Measurements from ENCODE around the gene C14orf132. TPM values are rescaled to one million over a fixed set of nuclear protein-coding genes. Genes with fewer than 3 reads are reported as not detected.

C14orf132 gene
- total RNA-seq, 2 donors from 2014 or later, result 70.8 to 122 TPM

DNA sequence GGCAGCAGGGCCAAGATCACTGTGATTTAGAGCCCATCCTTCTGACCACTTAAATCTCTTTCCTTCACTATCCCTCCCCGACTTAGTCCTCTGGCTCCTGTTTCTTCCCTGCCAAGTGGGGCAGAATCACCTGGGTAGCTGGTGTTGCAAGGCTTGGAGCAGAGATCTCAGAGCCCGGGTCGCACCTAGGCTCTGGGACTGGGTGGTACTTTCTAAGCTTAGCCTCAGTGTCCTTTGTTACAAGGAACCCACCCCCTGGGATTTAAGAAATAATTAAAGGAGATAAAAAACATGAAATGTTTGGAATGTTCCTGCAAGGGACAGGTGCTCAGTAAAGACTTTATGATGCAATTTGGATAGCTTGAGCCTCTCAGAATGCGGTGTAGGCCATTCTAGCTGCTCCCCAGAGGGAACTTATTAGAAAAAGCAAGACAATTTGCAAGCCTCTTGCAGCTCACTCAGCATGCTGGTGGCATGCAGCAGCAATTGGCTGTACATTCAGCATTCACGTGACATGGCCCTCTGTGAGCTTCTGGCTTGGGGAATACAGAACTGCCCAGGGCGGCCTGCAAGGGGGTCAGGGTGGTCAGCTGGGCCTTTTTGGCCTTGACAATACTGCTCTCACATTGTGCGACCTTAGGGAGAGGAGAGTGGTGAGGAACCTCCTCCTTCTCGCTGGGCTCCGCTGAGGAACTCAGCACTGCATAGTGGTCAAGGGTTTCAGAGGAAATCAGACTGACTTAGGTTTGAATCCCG is 16.8 kb downstream of the C14orf132 start:
- DNase-seq (ENCODE audit: low spot score), result no peak
- intact Hi-C loops (cut with DNase I), result no loop called here

DNA sequence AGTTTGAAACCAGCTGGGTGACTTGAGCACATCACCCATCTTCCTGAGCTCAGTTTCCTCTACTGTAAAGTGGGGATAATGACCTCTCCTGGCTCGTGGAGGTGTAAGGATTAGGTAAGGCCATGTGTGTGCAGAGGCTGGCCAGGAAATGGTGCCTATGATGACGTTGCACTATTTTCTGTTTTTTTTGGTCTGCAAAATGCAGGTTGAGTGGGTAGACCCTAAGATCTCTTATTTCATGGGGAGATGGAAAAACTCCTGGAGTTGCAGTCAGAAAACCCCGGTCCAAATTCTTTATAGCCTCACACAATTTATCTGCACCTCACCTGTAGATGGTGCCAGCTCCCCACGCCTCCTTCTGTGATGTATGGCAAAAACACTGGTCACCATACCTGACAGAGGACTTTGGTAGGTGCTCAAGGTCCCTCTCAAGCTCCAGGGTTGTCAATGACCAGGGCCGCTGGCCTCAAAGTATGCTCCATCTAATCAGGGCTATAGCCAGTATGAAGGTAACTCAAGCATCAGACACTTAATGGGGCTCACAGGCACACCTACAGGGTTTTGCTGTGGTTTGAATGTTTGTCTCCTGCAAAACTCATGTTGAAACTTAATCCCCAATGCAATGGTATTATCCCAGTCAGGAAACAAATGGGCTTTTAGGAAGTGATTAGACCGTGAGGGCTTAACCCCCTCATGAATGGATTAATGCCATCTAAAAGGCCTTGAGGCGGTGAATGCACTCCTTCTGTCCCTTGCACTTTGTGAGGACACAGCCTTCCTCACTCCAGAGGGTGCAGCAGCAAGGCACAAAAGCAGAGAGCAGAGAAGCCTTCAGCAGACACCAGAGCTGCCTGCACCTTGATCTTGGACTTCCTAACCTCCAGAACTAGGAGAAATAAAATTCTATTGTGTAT is 17.6 kb downstream of the C14orf132 start:
- intact Hi-C loops (cut with DNase I), result no loop called here
- no peak for DNase-seq (ENCODE audit: low spot score)

DNA sequence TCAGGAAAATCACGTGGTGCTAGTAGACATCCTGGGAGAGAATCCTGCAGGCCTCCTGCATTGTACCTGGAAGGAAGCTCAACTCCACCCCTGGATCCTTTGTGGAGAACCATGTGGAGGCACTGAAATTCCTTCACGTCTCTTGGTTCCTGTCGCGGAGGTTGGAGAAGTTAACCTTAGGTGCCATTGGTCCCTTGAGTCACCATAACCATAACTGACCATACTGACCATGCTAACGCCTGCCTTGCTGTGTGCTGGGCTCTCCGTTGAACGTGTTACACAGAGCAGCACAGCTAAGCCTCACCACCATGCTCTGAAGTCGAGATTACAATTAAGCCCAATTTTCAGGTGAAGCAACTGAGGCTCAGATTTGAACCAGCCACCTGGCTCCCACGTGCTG is 18.6 kb downstream of the C14orf132 start:
- intact Hi-C loops (cut with DNase I), result no loop called here
- no peak for DNase-seq (ENCODE audit: low spot score)

DNA sequence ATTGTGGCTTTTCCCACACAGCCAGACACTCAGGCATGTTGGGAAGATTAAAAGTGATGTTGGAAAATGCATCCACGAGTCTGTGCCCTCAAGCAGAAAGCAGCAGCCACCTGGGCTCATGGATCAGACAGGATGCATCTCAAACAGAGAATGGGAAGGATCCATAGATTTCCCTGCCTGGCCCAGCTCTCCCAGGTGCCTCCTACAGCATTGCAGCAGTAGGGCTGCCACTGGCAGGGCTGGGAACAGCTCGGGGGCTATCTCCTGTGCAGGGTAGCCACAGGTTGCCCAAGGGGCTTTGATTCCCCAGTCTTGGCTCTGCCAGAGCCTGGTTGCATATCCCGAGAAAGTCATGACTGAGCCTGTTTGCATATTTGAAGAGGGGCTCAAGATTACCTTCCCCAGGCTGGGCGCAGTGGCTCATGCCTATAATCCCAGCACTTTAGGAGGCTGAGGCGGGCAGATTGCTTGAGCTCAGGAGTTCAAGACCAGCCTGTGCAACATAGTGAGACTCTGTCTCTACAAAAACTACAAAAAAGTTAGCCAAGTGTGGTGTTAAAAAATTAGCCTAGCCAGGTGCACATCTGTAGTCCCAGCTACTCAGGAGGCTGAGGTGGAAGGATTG is 19.5 kb downstream of the C14orf132 start:
- DNase-seq (ENCODE audit: low spot score), result no peak
- intact Hi-C loops (cut with DNase I), result no loop called here

DNA sequence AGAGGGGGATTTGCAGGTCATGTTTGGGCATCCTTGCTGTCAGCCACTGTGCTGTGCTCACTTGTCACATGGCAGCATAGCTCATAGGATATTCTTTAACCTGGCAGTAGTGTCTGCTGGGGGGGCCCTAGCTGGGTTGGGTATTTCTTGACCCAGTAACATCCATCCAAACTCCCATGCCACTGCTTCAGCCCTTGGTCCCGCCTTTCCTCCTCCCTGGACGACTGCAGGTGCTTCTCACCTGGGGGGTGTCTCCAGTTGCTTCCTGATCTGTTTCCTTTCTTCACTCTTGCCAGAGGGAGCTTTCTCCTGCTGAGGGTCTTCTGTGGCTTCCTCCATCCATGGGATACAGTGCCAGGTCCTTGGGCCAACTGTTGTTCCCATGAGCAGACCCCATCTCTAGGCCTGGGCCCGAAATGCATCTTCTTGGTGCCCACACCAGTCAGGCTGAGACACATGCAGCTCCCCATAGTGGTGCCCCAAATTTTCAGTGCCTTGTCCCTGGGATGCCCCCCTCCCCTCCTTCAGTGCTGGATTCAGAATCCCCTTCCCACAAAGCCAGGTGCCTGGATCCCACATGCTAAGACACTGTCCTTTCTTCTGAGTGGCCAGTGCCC is 20.5 kb downstream of the C14orf132 start:
- no peak for DNase-seq (ENCODE audit: low spot score)
- intact Hi-C loops (cut with DNase I), result no loop called here

DNA sequence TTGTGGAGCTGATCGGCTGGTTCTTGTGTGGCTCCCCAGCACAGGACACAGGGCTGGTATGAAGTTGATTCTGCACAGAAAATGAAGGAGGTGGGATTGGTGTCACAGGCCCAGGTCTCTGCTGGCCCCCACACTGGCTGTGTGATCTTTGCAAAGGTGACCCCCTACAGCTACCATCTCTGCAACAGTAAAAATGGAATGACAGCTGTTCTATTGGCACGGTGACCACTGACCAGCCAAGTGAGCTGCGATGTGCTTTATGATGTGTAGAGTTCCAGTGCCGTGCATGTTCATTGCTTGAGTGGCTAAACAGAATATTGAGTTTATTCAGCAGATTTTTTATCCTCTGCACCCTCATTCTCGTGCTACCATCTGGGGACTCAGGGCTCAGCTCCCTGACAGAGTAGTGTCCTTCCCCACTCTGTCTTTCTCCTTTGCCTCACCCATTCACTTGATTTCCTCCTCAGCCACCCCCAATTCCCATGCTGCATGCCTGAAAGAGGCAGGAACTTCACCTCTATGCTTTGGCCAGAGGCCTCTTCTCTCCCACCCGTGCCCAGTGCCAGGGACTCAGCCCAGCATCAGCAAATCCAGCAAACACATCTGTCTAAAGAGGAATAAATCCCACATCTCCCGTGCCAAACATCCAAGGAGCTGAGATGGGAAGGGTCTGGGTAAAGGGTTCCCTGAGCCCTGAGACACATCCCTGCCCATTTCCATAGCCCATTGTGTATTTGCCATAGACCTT is 21.2 kb downstream of the C14orf132 start:
- intact Hi-C loops (cut with DNase I), result no loop called here
- DNase-seq (ENCODE audit: low spot score), result no peak

DNA sequence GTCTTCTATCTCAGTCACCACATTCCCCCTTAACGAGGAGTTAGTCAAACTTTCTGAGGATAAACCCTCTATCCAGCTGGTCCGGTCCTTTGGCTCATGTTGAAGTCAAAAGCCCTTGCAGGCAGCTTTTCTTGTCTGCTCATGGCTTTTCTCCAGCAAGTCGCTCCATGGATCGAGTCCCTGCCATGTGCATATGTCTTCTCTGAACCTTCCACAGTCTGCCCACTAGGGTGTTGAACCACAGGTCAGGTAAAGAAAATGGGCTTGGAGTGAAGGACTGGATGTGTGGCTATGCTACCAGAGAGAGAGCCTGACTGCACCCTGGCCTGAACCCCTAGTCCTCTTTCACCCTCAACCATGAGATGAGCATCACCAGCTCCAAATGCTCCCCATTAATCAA is 22.8 kb downstream of the C14orf132 start:
- DNase-seq (ENCODE audit: low spot score), result no peak

DNA sequence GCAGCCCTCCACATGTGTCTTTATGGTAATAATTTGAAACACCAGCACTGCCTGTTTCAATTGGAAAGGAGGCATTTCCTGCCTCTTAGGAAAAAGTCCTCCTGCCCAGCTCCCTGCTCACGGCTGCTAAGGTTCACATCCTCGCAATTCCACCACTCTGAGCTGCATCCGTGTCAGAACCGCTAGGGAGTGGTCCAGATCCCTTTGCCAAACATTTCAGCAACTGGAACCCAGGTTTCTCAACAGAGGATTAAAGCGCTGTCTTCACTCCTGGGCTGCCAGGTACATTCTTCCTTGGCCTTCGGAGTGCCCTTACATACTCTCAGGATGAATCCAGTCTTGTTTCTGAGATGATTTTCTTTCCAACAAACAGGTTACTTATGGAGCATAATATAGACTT is 23.3 kb downstream of the C14orf132 start:
- peak; percentile 38 for DNase-seq (ENCODE audit: low spot score)
- intact Hi-C loops (cut with DNase I), result no loop called here

More for the DNA sequence above, 22.8 kb downstream of the C14orf132 start:
- intact Hi-C loops (cut with DNase I), result no loop called here

DNA sequence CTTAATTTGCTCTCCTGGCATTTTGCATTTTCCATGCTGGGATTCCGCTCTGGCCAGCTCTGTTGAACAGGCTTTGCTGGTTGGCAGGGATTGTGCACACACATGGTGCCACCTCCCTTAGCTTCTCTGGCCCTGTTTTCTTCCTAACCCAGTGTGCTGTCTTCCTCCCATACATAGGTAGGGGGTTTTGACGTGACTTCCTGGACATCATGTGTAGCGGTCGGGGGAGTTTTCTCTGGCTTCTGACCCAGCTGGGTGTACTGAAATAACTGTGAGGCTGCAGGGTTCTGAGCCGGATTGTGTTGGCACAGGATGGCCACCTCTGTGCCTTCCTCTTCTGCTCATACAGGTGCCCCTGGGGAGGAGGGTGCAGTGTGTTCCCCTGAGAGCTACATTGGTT is 25.7 kb downstream of the C14orf132 start:
- intact Hi-C loops (cut with DNase I), result no loop called here
- peak; percentile 56 for DNase-seq (ENCODE audit: low spot score)

DNA sequence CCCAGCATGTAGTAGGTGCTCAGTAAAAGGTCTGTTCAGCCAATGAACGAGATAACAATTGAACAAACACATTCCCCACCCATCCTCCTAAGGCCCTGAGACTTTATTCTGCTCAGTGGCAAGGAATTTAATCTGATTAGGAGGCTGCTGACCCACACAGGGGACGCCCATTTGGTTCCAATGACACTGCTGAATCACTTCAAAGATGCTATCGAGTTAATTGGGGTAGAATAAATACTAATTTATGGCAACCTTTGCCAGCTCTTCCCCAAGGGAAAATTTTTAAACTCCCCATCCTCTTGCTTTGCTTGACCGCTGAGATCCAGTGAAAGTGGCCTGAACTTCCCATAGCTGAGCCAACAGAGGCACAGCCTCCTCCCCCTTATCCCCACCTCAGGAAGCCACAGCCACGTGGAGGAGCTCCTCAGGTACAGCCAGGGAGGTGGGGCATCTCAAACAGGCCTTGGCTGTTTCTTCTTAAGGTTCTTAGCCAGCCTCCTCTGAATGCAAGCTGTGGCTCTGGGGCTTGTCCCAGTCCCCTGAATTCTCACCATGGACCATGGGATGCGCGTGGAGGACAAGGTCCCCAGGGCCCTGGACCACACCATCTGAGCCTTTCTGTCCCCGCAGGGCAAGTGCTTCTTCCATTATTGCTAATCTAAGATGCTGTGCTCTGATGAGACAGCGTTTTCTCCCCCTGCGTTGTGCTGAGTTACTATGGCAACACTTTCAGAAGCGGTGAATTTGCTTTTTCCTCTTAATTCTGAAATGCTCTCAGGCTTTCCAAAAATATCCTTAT is 26.7 kb downstream of the C14orf132 start:
- intact Hi-C loops (cut with DNase I), result no loop called here
- DNase-seq (ENCODE audit: low spot score), result peak; percentile 41

DNA sequence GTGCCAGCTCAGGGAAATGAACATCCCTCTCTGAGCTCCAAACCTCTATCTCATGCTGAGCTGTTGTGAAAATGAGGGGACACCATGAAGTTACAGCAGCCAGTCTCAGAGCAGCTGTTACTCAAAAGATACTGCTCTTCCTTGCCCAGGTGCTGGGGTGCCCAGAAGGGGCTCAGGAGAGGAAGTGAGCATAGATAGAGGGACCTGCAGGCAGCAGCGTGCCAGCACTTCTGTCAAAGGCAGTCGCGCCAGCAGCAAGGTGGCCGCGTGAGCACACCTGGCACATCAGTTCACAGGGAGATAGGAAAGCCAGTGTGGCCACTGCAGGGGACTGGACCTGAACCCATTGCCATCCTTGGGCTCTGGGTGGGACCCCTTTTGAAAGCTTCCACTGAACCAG is 27.8 kb downstream of the C14orf132 start:
- intact Hi-C loops (cut with DNase I), result no loop called here

DNA sequence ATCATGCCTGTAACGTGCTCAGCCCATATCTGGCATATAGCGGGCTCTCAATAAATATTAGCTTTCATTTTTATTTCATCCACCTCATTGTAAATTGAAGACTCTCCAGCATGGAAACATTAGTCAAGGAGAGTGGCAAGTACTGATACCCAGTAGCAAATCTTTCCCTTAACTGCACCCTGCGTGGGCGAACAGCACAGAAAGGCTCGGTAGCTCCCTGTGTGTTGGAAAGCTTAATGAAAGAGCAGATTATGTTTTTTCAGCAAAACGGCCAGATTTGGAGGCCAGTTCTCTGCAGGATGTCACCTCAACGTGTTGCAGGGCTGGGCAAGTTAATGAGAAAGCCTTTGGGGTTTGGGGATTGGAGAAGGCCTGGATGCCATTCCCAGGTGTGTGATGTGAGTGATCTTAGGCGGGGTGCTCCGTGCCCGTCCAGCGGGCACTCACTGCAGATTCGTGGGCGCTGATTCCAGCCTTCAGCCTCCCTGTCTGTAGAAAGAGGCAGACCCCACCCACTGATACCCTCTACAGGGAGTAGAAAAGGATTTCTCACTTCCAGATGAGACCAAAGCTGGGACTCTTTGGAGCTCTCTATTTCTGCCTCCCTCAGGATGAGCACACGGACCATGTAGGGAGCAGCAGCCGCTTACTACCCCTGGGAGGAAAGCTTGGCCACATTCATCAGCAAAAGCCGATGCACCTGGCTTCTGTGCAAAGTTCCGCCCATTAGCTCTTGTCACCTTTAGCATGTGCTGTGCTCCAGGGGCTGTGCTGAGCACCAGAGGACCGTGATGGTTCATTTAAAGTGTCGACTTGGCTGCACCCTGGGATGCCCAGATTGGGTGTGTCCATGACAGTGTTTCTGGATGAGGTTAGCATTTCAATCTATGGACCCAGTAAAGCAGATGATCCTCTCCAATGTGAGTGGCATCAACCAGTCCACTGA is 29.1 kb downstream of the C14orf132 start:
- intact Hi-C loops (cut with DNase I), result no loop called here
- peak; percentile 77 for DNase-seq (ENCODE audit: low spot score)

More for the DNA sequence above, 27.8 kb downstream of the C14orf132 start:
- DNase-seq (ENCODE audit: low spot score), result peak; percentile 42

DNA sequence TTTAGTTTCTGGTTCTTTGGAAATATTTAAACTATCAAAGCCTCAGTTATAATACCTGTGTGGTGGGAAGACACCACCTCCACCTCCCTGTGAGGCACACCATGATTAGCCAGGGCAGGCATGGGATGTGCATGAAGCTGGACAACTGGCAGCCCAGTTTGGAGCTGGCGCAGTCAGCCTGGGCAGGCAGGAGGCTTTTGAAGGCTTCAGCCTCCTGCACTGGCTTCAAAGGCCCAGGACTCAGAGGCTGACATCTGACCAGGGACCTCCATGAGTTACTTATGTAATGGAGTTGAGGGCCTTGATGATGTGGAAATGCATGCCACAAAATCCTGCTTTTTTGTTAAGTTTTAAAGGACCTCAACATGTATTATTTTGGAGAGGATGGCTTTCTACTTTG is 30.3 kb downstream of the C14orf132 start:
- intact Hi-C loops (cut with DNase I), result no loop called here

DNA sequence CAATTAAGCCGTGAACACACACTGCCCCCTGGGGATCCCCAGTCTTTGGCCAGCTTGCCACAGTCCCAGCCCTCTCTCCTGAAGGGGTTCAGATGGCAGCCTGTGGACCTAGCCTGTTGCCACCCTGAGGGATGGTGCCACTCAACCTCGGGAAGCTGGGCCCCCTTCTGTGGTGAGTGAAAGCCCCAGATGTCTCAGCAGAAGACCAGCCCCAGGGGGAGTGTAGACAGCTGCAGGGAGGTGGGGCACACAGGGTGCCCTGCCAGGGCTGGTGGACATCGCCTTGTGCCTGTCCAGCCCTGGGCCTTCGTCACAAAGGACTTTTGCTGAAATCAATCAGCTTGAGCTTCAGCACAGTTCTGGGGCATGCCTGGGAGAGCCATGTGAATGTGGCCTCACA is 32.4 kb downstream of the C14orf132 start:
- intact Hi-C loops (cut with DNase I), result no loop called here
- DNase-seq (ENCODE audit: low spot score), result peak; percentile 69

More for the DNA sequence above, 30.3 kb downstream of the C14orf132 start:
- peak; percentile 22 for DNase-seq (ENCODE audit: low spot score)

DNA sequence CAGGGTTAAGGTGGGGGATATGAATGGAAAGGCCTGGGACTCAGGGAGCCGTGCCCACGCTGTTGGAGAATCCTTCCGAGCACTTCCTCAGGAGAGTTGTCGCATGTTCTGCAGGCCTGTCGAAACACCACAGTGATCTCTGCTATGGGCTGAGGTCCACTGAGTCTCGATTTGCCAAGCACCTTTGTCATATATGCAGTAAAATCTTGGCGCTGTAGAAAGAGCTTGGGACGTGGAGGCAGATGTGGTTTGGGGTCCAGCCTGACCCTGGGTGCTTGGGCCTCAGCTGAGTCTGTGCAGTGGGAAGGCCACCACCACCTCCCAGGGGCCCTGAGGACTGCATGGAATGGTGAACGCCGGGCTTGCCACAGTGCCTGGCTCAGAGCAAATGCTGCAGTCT is 32.9 kb downstream of the C14orf132 start:
- intact Hi-C loops (cut with DNase I), result no loop called here
- DNase-seq (ENCODE audit: low spot score), result peak; percentile 23

DNA sequence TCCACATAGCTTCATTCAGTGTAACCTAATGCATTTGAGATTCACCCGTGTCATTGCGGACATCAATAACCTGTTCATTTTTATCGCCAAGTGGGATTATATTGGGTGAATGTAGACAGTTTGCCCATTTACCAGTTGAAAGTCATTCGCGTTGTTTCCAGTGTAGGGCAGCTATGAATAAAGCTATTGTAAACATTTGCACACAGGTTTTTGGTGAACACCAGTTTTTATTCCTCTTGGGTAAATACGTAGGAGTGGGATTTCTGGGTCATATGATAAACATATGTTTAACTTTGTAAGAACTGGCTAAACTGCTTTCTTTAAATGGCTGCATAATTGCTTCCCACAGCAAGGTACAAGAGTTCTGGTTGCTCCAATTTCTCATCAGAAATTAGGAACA is 33.6 kb downstream of the C14orf132 start:
- no peak for DNase-seq (ENCODE audit: low spot score)
- intact Hi-C loops (cut with DNase I), result no loop called here
